NCI-H345 treated with DMSO at 0.1 percent for 48 hours (cell line): ENCODE measurements around the gene PSD.

Experiments used
- DNase-seq: peaks from one replicate; lab custom pipeline; 2025; ENCODE audit not compliant: unreplicated experiment; lab: John Stamatoyannopoulos, UW

PSD gene

DNA sequence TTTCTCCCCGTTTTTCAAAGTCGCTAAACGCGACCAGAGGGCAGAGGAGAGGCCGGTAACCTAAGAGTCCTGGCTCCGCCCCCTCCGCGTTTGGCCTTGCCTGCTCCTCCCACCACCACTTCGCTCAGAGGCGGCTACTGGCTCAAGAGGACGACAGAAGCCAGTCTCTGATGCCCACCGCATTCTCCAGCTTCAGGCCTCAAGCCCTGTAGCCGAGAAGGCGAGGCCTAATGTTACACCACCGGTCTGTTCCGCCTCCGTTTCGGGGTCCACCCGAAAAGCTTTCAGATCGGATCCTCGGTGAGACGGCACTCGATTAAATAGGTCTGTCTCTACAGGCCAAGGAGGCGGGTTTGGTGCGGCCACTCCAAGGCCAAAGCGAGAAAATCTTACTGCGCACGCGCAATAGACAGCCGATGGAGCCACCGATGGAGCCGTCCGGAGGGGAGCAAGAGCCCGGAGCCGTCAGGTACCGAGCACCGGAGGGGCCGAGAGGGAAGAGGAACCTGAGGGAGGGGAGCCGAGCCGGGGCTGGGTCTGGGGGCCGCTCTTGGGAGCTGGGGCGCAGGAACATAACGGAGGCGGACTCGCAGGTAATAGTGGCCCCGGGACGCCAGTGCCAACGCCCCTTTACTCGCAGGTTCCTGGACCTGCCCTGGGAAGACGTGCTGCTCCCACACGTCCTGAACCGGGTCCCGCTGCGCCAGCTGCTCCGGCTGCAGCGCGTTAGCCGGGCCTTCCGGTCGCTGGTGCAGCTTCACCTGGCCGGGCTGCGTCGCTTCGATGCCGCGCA, 2.3 kb upstream of the PSD start, which contains the start of gene FBXL15:
FBXL15 (plus strand) TSS at position 123 of the 793 bp plus-strand sequence; CDS start at position 417, 294 bp downstream.
- DNase-seq, result peak; percentile 83

GRCh38 chr10:102420181-102420713, 1.7 kb upstream of the PSD start:
- DNase-seq, result no peak

DNA sequence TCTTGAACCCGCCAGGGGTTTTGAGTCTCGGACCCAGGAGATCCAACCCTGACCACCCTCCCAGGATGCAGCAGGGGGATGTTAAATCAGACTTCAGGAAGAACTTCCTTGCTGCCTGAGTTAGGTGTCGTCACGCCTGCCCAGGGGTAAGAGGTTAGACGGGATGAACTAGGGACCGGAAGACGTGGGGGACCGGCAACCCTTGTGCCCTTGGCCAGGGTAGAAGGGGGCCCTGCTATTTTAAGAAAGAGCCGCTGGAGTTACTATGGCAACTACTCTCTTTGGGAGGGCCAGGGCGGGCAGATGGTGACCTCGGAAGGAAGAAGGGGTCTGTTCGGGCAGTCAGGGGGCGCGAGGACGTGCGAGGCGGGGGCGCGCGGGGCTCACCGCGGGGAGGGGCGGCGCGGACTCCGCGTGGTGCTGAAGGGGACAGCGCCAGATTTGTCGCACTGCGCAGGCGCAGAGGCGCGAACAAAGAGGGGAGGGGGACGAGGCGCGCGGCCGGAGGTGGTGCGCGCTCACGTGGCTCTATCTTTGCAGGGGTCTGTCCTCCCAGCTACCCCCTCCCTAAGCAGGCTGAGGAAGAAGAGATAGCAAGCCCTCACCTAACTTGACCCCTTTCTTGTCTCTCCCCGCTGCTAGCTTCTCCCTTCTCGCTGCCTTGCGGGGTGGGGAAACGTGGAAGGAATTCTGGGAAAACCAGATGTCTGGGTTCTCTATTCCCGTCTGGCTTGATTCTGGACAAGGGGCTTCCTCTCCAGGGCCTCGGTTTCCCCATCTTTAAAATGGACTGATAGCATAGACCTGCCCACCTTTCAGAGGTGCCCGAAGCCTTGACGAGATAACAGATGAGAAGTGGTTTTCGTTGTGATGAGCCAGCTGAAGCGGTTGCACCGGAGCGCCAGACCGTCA, 940 bp upstream of the PSD start:
- peak; percentile 53 for DNase-seq

DNA sequence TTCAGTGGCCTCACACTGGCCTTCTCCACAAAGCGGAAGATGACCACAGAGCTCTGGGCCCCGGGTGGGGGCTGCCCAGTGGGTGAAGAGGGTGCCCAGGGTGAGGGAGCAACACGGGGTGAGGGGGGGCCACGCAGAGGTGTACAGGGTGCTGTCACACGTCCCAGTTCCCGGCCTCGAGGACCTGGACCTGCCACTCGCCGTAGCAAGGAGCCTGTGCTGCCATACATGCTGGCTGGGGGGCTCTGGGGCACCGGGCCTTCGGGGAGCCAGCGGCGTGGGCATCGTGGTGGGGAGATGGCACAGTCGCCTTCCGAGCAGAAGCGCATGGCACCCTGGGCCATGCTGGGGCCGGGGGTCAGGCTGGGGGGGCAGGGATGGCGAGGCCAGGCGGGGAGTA, 1.9 kb downstream of the PSD start:
- no peak for DNase-seq

DNA sequence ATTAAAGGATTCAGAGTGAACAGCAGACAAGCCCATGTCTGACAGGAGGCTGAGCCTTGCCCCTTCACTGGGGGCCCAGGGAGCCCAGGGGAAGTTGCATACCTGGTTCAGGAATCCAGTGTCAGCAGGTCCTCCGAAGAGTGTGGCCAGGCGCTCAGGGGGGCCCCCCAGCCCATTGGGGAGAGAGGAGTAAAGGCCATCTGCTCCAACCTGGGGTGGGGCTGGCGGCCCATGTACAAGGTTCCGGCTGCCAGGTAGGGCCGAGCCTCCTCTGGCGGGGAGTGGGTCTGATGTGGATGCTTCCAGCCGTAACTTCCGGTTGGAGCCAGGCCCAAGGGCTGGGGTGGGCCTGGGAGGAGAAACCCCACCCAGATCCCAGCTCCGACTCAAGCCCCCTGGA, 2.3 kb downstream of the PSD start:
- DNase-seq, result no peak

GRCh38 chr10:102414749-102415148, 3.8 kb downstream of the PSD start:
- DNase-seq, result no peak

DNA sequence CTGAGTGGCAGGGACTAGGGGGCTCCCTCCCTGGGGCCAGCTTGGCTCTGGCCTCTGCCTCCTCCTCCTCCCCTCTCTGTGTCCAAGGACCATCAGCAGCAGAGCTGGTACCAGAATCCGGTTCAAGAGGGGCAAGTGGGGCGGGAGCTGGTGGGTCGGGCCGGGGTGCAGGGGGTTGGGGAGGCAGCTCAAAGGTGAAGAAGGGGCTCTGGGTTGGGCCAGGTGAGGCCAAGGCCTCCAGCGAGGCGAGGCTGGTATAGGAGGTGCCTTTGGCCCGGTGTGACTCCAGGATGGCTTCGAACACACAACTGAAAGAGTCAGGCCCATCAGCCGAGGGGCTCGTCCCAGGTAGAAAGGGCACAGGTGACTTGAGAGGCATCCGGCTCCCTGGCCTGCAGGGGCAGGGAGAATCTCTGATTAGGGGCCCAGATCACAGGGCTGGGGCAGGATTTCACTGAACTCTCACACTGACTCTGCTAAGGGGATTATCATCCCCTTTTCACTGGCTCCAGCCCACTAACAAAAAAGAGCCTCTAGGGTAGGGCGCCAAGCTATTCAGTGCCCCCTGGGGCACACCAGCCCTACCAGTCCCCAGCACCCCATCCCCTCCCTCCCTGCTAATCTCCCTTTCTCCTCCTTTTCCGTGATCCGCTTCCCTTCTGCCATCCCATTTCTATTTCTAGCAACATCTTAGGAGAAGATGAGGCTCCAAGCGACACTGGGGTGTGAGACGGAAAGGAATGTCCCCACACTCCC, 4.6 kb downstream of the PSD start:
- no peak for DNase-seq

GRCh38 chr10:102413053-102413705, 5.4 kb downstream of the PSD start:
- peak; percentile 15 for DNase-seq

- DNase-seq, result no peak
Measured at GRCh38 chr10:102412293-102412692, 6.3 kb downstream of the PSD start.

- no peak for DNase-seq
Measured at GRCh38 chr10:102411341-102412255, 7.0 kb downstream of the PSD start.

DNA sequence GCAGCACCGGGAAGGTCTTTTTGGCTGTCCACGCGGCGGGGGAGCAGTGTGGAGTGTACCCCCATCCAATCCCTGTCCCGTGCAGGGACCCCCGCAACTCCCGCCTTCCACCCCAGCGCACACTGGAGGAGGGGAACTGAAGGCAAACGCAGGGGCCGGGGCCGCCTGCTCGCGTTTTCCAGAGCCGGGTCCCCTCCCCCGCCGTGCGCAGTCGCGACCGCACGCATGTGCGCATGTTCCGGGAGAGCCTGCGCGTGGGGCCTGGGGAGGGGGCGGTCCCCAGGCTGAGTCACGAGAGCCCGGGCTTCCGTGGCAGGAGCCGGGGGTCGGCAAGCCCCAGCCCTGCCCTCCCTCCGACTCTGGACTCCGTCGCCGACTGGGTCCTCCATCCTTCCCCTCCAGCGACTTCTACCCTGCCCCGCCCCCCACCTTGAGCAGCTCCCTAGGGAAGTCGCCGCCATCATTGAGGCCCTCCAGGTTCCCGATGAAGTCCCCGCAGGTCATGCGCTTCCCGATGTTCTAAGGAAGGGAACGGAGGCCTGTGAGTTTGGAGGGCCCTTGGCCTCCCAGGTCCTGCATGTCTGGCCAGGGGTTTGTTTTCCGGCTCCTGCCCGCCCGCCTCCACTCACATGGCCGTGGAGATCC, 8.0 kb downstream of the PSD start:
- DNase-seq, result no peak

DNA sequence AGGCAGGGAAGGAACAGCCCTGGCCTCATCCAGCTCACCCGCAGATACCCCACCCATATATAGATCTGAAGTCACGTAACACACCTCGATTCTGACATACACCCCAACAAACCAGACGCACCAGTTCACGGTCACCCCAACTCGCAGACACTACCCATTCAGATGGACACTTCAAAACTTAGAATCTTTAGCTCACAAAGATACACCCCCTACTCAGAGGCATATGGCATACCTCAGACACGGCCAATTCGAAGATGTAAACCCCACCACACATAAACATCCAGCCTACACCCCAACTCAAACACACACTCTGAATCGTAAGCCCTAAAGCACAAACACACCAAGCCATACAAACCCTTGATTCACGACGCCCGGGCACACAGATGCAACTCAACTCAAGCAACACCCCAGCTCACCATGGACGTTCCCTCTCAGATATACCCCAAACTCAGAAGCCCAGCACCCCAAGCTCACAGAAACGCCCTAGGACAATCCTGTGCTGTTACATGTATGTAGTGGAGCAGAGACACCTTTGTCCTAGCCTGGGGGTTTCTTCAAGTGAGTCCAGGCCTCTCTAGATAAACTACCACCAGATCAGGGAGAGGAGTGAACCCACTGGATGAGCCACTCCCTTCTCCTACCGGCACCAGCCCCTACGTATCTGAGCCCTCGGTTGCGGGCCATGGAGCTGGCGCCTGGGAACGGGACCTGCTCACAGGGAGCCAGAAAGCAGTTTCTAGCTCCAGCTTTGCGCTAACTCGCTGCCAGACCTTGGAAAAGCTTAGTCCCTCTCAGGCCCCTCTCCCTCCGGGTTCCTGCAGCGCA, 8.8 kb downstream of the PSD start:
- no peak for DNase-seq

- no peak for DNase-seq
Measured at GRCh38 chr10:102408728-102409603, 9.6 kb downstream of the PSD start.

GRCh38 chr10:102408131-102408727, 10.4 kb downstream of the PSD start:
- DNase-seq, result no peak

- DNase-seq, result no peak
Measured at GRCh38 chr10:102407425-102408130, 11.0 kb downstream of the PSD start.

DNA sequence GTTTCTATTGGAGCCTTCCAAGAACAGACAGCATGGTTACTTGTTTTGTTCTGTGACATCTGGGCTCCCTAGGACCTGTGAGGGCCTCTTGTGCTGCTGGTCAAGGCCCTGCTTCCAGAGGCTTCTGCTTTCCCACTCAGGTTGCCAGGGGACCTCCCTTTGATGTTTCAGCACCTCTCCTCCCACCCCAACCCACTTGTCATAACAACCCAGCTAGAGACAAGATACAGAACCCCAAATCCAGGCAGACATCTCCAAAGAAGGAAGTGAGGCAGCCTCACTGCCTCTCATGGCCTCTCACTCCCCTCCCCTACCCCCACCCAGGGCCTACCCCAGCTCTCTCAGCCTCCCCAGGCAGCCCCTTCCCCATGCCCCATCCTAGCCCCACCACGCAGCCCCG, 11.8 kb downstream of the PSD start:
- no peak for DNase-seq
